ENCODE results near the gene PMPCA.

- TF ChIP-seq CTCF (IDR thresholded peaks at IDR 0.05) = no peak
- TF ChIP-seq POLR2AphosphoS5 (IDR thresholded peaks at IDR 0.05) = no peak
- no peak for TF ChIP-seq POLR2A (IDR thresholded peaks at IDR 0.05)
- no peak for TF ChIP-seq EP300 (IDR thresholded peaks at IDR 0.05)
Observed at GRCh38 chr9:136405481-136405880, 5.0 kb upstream of the PMPCA start.

All from gastroesophageal sphincter (tissue), 3 donors.